Heart left ventricle (tissue), 13 donors: ENCODE results near the gene RORC.

ENCODE experiments used
- POLR2A ChIP-seq, 2 donors: fragments of 450-650 bp; IDR thresholded peaks; one replicate each; pipeline ENCODE4 v1.6.1; 2017; ENCODE audit warnings: antibody characterized with exemption in 2 of 2, mild to moderate bottlenecking in 2 of 2, moderate library complexity in 2 of 2
- TF ChIP-seq, protein P1 (sequence below), 12 donors: fragments of 200-600 bp; sonication (generic) in 4 of 12; IDR thresholded peaks; one replicate each; pipeline versions ENCODE4 v1.5.0 to v1.8.0; 2018 to 2022; ENCODE audit warnings: antibody characterized with exemption in 12 of 12, mild to moderate bottlenecking in 5 of 12
- donor health status: ischemic (EF 13 %, LVEDD 7.1; RV severe dilation, severe dysfunction).
- donor health status: DM: no; HTN: yes; CAD: no.
- donor health status: DM: no; HTN: no; CAD: no.
- donor health status: ischemic (EF 25% LVEDD 6.9; RV normal size, moderate dysfunction).
- donor health status: ischemic (EF 25% LVEDD 5.7; RV mildly dilated, moderate dysfunction).
- donor health status: ischemic (EF 35%, LVEDD 5.7; RV mildly dilated, moderate dysfunction).
- donor health status: nonischemic (EF 11% LVEDD 7.7; RV severe dilation, severe dysfunction).
- donor health status: DM: yes; HTN: yes; CAD: no.
- donor health status: PGD.
- donor health status: ischemic (EF 29% LVEDD 5.4; RV normal size, mild dysfunction).
- donor health status: nonischemic (EF 23%, LVEDD 6.1; RV moderate dilation, normal function).

DNA sequence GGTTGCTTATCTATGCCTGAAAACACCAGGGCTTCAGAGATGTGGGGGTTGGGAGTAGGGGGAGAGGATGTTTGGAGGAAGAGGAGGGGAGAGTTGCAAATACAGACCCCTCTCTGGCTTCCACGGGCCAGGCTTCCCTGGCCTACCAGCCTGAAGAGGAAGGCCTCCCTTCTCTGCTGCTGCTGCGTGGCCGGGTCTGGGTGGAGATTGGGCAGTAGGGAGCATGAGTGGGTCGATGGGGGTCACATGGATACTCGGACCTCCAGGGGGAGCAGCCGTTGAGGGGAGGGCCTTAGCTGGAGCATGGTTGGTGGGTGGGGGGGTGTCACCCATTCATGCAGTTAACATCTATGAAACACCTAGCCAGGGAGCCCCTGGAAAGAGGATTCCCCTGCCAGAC is 1.5 kb downstream of the RORC start:
- no peak for TF ChIP-seq POLR2A (IDR thresholded peaks at IDR 0.05)
- TF ChIP-seq, protein P1, sequence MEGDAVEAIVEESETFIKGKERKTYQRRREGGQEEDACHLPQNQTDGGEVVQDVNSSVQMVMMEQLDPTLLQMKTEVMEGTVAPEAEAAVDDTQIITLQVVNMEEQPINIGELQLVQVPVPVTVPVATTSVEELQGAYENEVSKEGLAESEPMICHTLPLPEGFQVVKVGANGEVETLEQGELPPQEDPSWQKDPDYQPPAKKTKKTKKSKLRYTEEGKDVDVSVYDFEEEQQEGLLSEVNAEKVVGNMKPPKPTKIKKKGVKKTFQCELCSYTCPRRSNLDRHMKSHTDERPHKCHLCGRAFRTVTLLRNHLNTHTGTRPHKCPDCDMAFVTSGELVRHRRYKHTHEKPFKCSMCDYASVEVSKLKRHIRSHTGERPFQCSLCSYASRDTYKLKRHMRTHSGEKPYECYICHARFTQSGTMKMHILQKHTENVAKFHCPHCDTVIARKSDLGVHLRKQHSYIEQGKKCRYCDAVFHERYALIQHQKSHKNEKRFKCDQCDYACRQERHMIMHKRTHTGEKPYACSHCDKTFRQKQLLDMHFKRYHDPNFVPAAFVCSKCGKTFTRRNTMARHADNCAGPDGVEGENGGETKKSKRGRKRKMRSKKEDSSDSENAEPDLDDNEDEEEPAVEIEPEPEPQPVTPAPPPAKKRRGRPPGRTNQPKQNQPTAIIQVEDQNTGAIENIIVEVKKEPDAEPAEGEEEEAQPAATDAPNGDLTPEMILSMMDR (IDR thresholded peaks at IDR 0.05): no peak
